ENCODE results near the gene ATP8B3.

DNA sequence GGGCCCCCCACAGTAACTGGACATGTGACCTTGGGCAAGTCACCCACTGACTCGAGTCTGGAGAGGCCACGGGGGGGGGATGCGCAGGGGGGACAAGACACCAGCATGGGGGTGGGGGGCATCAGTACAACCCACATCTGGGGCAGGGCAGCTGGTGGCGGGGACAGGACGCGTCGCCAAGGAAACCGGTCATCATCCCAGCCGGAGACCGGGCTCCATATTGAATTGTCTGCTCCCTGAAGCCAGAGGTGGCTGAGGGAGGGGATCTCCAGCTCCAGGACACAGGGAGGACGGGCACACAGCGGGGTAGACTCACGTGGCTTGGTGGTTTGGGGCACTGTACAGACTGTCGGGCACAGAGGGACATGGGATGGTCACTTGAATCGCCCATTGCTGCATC lies 47.3 kb downstream of the ATP8B3 start:
- no peak for TF ChIP-seq POLR2A (IDR thresholded peaks at IDR 0.05)
- TF ChIP-seq, protein P1, sequence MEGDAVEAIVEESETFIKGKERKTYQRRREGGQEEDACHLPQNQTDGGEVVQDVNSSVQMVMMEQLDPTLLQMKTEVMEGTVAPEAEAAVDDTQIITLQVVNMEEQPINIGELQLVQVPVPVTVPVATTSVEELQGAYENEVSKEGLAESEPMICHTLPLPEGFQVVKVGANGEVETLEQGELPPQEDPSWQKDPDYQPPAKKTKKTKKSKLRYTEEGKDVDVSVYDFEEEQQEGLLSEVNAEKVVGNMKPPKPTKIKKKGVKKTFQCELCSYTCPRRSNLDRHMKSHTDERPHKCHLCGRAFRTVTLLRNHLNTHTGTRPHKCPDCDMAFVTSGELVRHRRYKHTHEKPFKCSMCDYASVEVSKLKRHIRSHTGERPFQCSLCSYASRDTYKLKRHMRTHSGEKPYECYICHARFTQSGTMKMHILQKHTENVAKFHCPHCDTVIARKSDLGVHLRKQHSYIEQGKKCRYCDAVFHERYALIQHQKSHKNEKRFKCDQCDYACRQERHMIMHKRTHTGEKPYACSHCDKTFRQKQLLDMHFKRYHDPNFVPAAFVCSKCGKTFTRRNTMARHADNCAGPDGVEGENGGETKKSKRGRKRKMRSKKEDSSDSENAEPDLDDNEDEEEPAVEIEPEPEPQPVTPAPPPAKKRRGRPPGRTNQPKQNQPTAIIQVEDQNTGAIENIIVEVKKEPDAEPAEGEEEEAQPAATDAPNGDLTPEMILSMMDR (IDR thresholded peaks at IDR 0.05) = no peak
